HepG2 (cell line): ENCODE results near the gene CHML. TPM values are rescaled to one million over a fixed set of nuclear protein-coding genes. Genes with fewer than 3 reads are reported as not detected.

Source experiments
- ATAC-seq: fragments of 200-7000 bp; cut with Tn5 transposase; 3 replicates; pipeline ENCODE4 v1.9.1; 2020; ENCODE audit warnings: mild to moderate bottlenecking, moderate library complexity
- BruUV-seq: library from RNA; stranded (reverse); fragments of 400-500 nt; replicated peaks from 2 replicates; lab custom pipeline; 2021; lab: Mats Ljungman, UMichigan
- CTCF ChIA-PET: fragments of 300-600 bp; formaldehyde crosslinking; extraction: SDS; loops from one replicate; lab custom pipeline; 2021; ENCODE audit warnings: low total read pairs, inconsistent platforms, low intra/inter-chr PET ratio; lab: Yijun Ruan, JAX
- POLR2A ChIA-PET: fragments of 350-600 bp; sonication (Branson Sonifier 250); formaldehyde crosslinking; loops from one replicate; lab custom pipeline; 2020; ENCODE audit warnings: antibody characterized with exemption, inconsistent platforms; lab: Yijun Ruan, JAX
- DNase-seq: peaks from one replicate; pipeline ENCODE4 v3.0.0-alpha.2; 2015; ENCODE audit warnings: low spot score
- FAIRE-seq: peaks from 3 replicates; lab custom pipeline; 2011; peaks lifted over from hg19 to GRCh38; lab: Jason Lieb, UNC
- H2AFZ ChIP-seq: one replicate; pipeline ENCODE4 v1.6.1; 2011; ENCODE audit warnings: low read length, inconsistent platforms
- H3K27ac ChIP-seq: fragments of 300-600 bp; 3 replicates; pipeline ENCODE4 v1.8.0; 2011; ENCODE audit warnings: mixed run types, mild to moderate bottlenecking, mixed read lengths, low read length, inconsistent platforms; ENCODE audit not compliant: insufficient read depth; ENCODE audit errors: extremely low read length
- H3K27me3 ChIP-seq, 2 experiments: fragments of 200-600 bp in 1 of 2; 2 replicates in 1 of 2; 3 replicates in 1 of 2; pipeline versions ENCODE4 v1.6.0 to v1.8.0; 2011; ENCODE audit warnings: low read length in 2 of 2, mild to moderate bottlenecking in 2 of 2, moderate library complexity in 2 of 2, inconsistent platforms in 1 of 2; ENCODE audit not compliant: insufficient read depth in 2 of 2, control insufficient read depth in 1 of 2
- H3K36me3 ChIP-seq, 2 experiments: fragments of 200-600 bp in 1 of 2; replicated peaks in 1 of 2; 2 replicates in 1 of 2; 3 replicates in 1 of 2; pipeline versions ENCODE4 v1.5.1 to v1.8.0; 2011; ENCODE audit warnings: low read length in 2 of 2, inconsistent platforms in 1 of 2; ENCODE audit not compliant: insufficient read depth in 2 of 2, control insufficient read depth in 1 of 2
- H3K4me1 ChIP-seq: 2 replicates; pipeline ENCODE4 v1.5.1; 2012; ENCODE audit warnings: low read length, inconsistent platforms; ENCODE audit not compliant: insufficient read depth
- H3K4me2 ChIP-seq: 2 replicates; pipeline ENCODE4 v1.6.0; 2011; ENCODE audit warnings: low read depth, low read length, inconsistent platforms
- H3K4me3 ChIP-seq, 3 experiments: fragments of 200-600 bp in 1 of 3; sonication (generic), shearing (Covaris generic) in 1 of 3; replicated peaks in 1 of 3; 2 replicates each; pipeline ENCODE4 v1.5.1; 2011 to 2016; ENCODE audit warnings: low read length in 3 of 3, inconsistent platforms in 2 of 3, low read depth in 2 of 3, mild to moderate bottlenecking in 2 of 3, control low read depth in 1 of 3, mixed read lengths in 1 of 3; ENCODE audit not compliant: insufficient read depth in 1 of 3
- H3K79me2 ChIP-seq: one replicate; pipeline ENCODE4 v1.6.1; 2011; ENCODE audit warnings: low read length, inconsistent platforms; ENCODE audit not compliant: insufficient read depth
- H3K9ac ChIP-seq: 2 replicates; pipeline ENCODE4 v1.6.0; 2011; ENCODE audit warnings: mild to moderate bottlenecking, low read depth, low read length, inconsistent platforms; ENCODE audit not compliant: insufficient read depth
- H3K9me3 ChIP-seq: 2 replicates; pipeline ENCODE4 v1.5.1; 2012; ENCODE audit warnings: mild to moderate bottlenecking, low read length
- H4K20me1 ChIP-seq: 2 replicates; pipeline ENCODE4 v1.6.0; 2011; ENCODE audit warnings: inconsistent platforms, mild to moderate bottlenecking, low read length, moderate library complexity; ENCODE audit not compliant: insufficient read depth
- EHMT2 ChIP-seq: fragments of 200-600 bp; sonication (generic); IDR thresholded peaks from 2 replicates; pipeline ENCODE4 v1.7.0; 2017; ENCODE audit warnings: antibody characterized with exemption, low read depth, low read length, borderline replicate concordance
- FOXM1 ChIP-seq: sonication (generic); formaldehyde crosslinking; IDR thresholded peaks from 2 replicates; pipeline ENCODE4 v1.5.0; 2020; ENCODE audit warnings: missing genetic modification reagents
- GLI4 ChIP-seq: sonication (generic); formaldehyde crosslinking; IDR thresholded peaks from 2 replicates; pipeline ENCODE4 v1.5.1; 2020; ENCODE audit warnings: missing genetic modification reagents, mild to moderate bottlenecking, moderate library complexity, borderline replicate concordance
- GTF3A ChIP-seq: sonication (generic); formaldehyde crosslinking; conservative IDR thresholded peaks from 2 replicates; pipeline ENCODE4 v1.4.0; 2020; ENCODE audit warnings: mild to moderate bottlenecking, missing genetic modification reagents
- HDAC6 ChIP-seq: fragments of 200-600 bp; sonication (generic); IDR thresholded peaks from 2 replicates; pipeline ENCODE4 v1.7.0; 2017; ENCODE audit warnings: mild to moderate bottlenecking, antibody characterized with exemption, low read length, low read depth
- IKZF4 ChIP-seq: sonication (generic); formaldehyde crosslinking; IDR thresholded peaks from 2 replicates; pipeline ENCODE4 v1.5.1; 2020; ENCODE audit warnings: borderline replicate concordance, mild to moderate bottlenecking, low read depth, missing genetic modification reagents; ENCODE audit errors: not compliant biosample characterization
- KDM5A ChIP-seq: fragments of 200-600 bp; sonication (generic); IDR thresholded peaks from 2 replicates; pipeline ENCODE4 v1.7.0; 2018; ENCODE audit warnings: antibody characterized with exemption, mild to moderate bottlenecking, low read length, borderline replicate concordance
- KDM5B ChIP-seq: sonication (generic); formaldehyde crosslinking; IDR thresholded peaks from 2 replicates; pipeline ENCODE4 v1.4.0; 2020; ENCODE audit warnings: missing genetic modification reagents, mild to moderate bottlenecking, borderline replicate concordance
- KLF16 ChIP-seq, 2 experiments: sonication (generic) in 1 of 2; formaldehyde crosslinking in 1 of 2; IDR thresholded peaks; 2 replicates each; pipeline versions ENCODE4 v1.6.1 to v1.8.0; 2016 to 2023; ENCODE audit warnings: missing genetic modification reagents in 2 of 2, missing compliant biosample characterization in 1 of 2
- PCBP2 ChIP-seq: fragments of 200-400 bp; formaldehyde crosslinking; optimal IDR thresholded peaks from 2 replicates; pipeline ENCODE3; 2018; ENCODE audit warnings: low read length, low read depth; ENCODE audit not compliant: poor library complexity, severe bottlenecking
- PHF5A ChIP-seq: IDR thresholded peaks from one replicate; pipeline ENCODE4 v1.6.1; 2018; ENCODE audit warnings: low read depth, missing genetic modification reagents; ENCODE audit not compliant: unreplicated experiment
- SCMH1 ChIP-seq: sonication (generic); formaldehyde crosslinking; IDR thresholded peaks from 2 replicates; pipeline ENCODE4 v1.9.0; 2021; ENCODE audit warnings: missing genetic modification reagents, mild to moderate bottlenecking, borderline replicate concordance
- U2AF2 ChIP-seq: fragments of 200-400 bp; formaldehyde crosslinking; IDR thresholded peaks from 2 replicates; pipeline ENCODE4 v1.6.1; 2017; ENCODE audit warnings: low read depth, mild to moderate bottlenecking, low read length
- YY1 ChIP-seq: IDR thresholded peaks from 2 replicates; pipeline ENCODE4 v1.6.1; 2011; ENCODE audit warnings: low read length, low read depth, moderate library complexity, mild to moderate bottlenecking; ENCODE audit not compliant: insufficient read depth, insufficient replicate concordance
- ZBTB37 ChIP-seq: sonication (generic); formaldehyde crosslinking; IDR thresholded peaks from 2 replicates; pipeline ENCODE4 v1.4.0; 2020; ENCODE audit warnings: mild to moderate bottlenecking, missing genetic modification reagents
- ZNF234 ChIP-seq: sonication (generic); formaldehyde crosslinking; conservative IDR thresholded peaks from 2 replicates; pipeline ENCODE4 v1.5.1; 2020; ENCODE audit warnings: mild to moderate bottlenecking, missing genetic modification reagents
- ZNF605 ChIP-seq: sonication (generic); formaldehyde crosslinking; IDR thresholded peaks from 2 replicates; pipeline ENCODE4 v1.8.0; 2022; ENCODE audit warnings: mild to moderate bottlenecking, missing genetic modification reagents
- ZNF7 ChIP-seq: IDR thresholded peaks from 2 replicates; pipeline ENCODE4 v1.6.1; 2016; ENCODE audit warnings: missing biosample characterization, missing genetic modification reagents
- ZNF777 ChIP-seq: sonication (generic); formaldehyde crosslinking; IDR thresholded peaks from 2 replicates; pipeline ENCODE4 v1.4.0; 2020; ENCODE audit warnings: missing genetic modification reagents
- ZUFSP ChIP-seq: sonication (generic); formaldehyde crosslinking; IDR thresholded peaks from 2 replicates; pipeline ENCODE4 v1.9.0; 2021; ENCODE audit warnings: missing genetic modification reagents, mild to moderate bottlenecking, borderline replicate concordance
- WGBS: methylation state at CpG from one replicate; pipeline ENCODE4 v1.1.6; 2017; ENCODE audit warnings: low lambda C conversion rate; 5-methylcytosine and 5-hydroxymethylcytosine counted together
- in situ Hi-C: cut with HindIII; loops from 2 replicates; pipeline ENCODE4 v1.10.0; 2017; ENCODE audit warnings: low pct_unique_long_range_greater_than_20kb; ENCODE audit not compliant: extremely low pct_ligation_motif_present
- intact Hi-C: fragments of 100-400 bp; cut with micrococcal nuclease; formaldehyde crosslinking; loops from one replicate; pipeline ENCODE4 v1.10.0; 2022; ENCODE audit not compliant: unreplicated experiment
- polyA plus RNA-seq, 8 experiments: library from polyadenylated mRNA; depleted of rRNA in 3 of 8; stranded (reverse) in 7 of 8; unstranded in 1 of 8; fragments of >200 nt; fragmentation: Illumina TruSeq in 4 of 8; extraction: Trizol in 4 of 8; gene quantifications; 2 replicates each; pipeline versions ENCODE4 v1.2.1 to v1.2.3, GENCODE V29; 2011 to 2016; ENCODE audit warnings: low read depth in 4 of 8, missing spikeins in 1 of 8, mixed read lengths in 1 of 8; ENCODE audit not compliant: insufficient read depth in 1 of 8
- total RNA-seq, 5 experiments: library from RNA; depleted of rRNA; stranded (reverse); fragments of >200 nt; fragmentation: Illumina TruSeq; extraction: Trizol; gene quantifications; 2 replicates each; pipeline ENCODE4 v1.2.3, GENCODE V29; 2016; ENCODE audit warnings: low read depth in 1 of 5

CHML gene
- total and polyA plus RNA-seq, 2 of the 13 experiments (the other 11 are each of a cell fraction or from before 2014, with no cell fraction given): 5.2 to 16.7 TPM

- no peak for TF ChIP-seq FOXM1 (CRISPR knock-in tag)
- no peak for TF ChIP-seq KLF16 (CRISPR knock-in tag; IDR thresholded peaks at IDR 0.05)
These were observed 39.7 kb downstream of the CHML start (continued) for GRCh38 chr1:241600496-241600901.

GRCh38 chr1:241598249-241598648, 41.9 kb downstream of the CHML start:
- FAIRE-seq (no peak), DNase-seq (no peak), ATAC-seq (no peak)
- no TSS peak for BruUV-seq
- Histone ChIP-seq H3K79me2 (no peaks in the 10 kb centered on the region), H2AFZ (no peak overlapping the region), H3K4me2 (no peak overlapping the region), H3K4me1 (no peaks in the 10 kb centered on the region), H4K20me1 (no peaks in the 10 kb centered on the region), H3K27ac (no peak overlapping the region), H3K9ac (no peak overlapping the region), H3K27me3 (no peaks in the 10 kb centered on the region; a peak in 1 of 5 replicates), H3K4me3 (no peak overlapping the region), H3K9me3 (no peaks in the 10 kb centered on the region), H3K36me3 (no peaks in the 10 kb centered on the region; a peak in 2 of 5 replicates)
- TF ChIP-seq ZNF777 (no peak), GTF3A (no peak), HDAC6 (no peak), KDM5A (no peak), ZNF234 (CRISPR knock-in tag) (no peak), PCBP2 (no peak), ZNF7 (CRISPR knock-in tag) (no peak), ZUFSP (CRISPR knock-in tag) (no peak), GLI4 (no peak), ZBTB37 (CRISPR knock-in tag) (no peak), EHMT2 (no peak), PHF5A (CRISPR knock-in tag) (no peak), IKZF4 (no peak), ZNF605 (CRISPR knock-in tag) (no peak), SCMH1 (CRISPR knock-in tag) (no peak), KDM5B (CRISPR knock-in tag) (no peak), U2AF2 (no peak), YY1 (no peak)
- intact Hi-C loops (no loop called here), in situ Hi-C loops (no loop called here)
- 96% methylated on average over 3 of the region's 3 CpGs for WGBS
- ChIA-PET CTCF (no interaction called here), POLR2A (no interaction called here)
